ENCODE data around the gene SLC22A8. TPM values are rescaled to one million over a fixed set of nuclear protein-coding genes. Genes with fewer than 3 reads are reported as not detected.

Gene SLC22A8
- total RNA-seq, 1 experiment from 2014 or later: not detected

DNA sequence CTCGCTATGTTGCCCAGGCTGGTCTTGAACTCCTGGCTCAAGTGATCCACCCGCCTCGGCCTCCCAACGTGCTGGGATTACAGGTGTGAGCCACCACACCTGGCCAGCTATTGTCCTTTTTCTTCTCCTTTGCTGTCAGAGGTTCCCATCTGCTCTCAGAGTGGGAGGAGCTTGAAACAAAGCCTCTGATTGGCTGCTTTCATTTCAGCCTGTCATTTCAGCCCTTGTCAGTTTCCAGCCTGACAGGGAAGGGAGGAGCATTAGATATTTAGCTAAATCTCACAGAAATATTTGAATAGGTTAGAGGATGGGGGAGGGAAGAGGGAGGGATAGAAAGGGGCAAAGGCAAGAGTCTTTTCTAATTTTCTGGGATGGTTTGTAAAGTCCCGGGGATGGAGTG, 39.5 kb downstream of the SLC22A8 start:
- DNase-seq (ENCODE audit: low read depth, low spot score): no peak
- Histone ChIP-seq H3K36me3 (ENCODE audit: control insufficient read depth, insufficient read depth, low read length) (no peaks in the 10 kb centered on the region), H3K4me3 (ENCODE audit: low read depth in 2 of 2, low read length in 2 of 2) (no peak overlapping the region), H3K4me1 (ENCODE audit: control insufficient read depth, insufficient read depth, low read length) (no peaks in the 10 kb centered on the region), H3K27ac (ENCODE audit: low read length) (no peak overlapping the region), H3K27me3 (ENCODE audit: control insufficient read depth, insufficient read depth, low read length) (no peaks in the 10 kb centered on the region; the same call in 1 of the 2 replicates), H3K9me3 (ENCODE audit: control insufficient read depth, insufficient read depth, low read depth, low read length) (no peaks in the 10 kb centered on the region)
- no peak for ATAC-seq
- in situ Hi-C loops (cut with HindIII; ENCODE audit: low pct_unique_long_range_greater_than_20kb, low sequenced_read_pairs): no loop called here
- TF ChIP-seq SIN3A (IDR thresholded peaks at IDR 0.05; ENCODE audit: borderline replicate concordance, insufficient read depth, low read depth, low read length) (no peak), POLR2AphosphoS5 (IDR thresholded peaks at IDR 0.05; ENCODE audit: low read depth, low read length) (no peak), CTCF (IDR thresholded peaks at IDR 0.05) (no peak), REST (IDR thresholded peaks at IDR 0.05; ENCODE audit: insufficient read depth in 1 of 2, low read depth in 2 of 2, low read length in 1 of 2) (no peak), TCF7L2 (IDR thresholded peaks at IDR 0.05; ENCODE audit: low read depth, low read length) (no peak)
- intact Hi-C loops (cut with micrococcal nuclease; ENCODE audit: unreplicated experiment): no loop called here
- CTCF ChIA-PET: interaction anchor here (0.6 to 1.1 kb wide), 2 partner anchors 44 to 93 kb away, joined by 3 to 5 read pairs; no protein-coding TSS in a partner anchor
- BruUV-seq (replicated peaks): no TSS peak
- POLR2A ChIA-PET: no interaction called here

DNA sequence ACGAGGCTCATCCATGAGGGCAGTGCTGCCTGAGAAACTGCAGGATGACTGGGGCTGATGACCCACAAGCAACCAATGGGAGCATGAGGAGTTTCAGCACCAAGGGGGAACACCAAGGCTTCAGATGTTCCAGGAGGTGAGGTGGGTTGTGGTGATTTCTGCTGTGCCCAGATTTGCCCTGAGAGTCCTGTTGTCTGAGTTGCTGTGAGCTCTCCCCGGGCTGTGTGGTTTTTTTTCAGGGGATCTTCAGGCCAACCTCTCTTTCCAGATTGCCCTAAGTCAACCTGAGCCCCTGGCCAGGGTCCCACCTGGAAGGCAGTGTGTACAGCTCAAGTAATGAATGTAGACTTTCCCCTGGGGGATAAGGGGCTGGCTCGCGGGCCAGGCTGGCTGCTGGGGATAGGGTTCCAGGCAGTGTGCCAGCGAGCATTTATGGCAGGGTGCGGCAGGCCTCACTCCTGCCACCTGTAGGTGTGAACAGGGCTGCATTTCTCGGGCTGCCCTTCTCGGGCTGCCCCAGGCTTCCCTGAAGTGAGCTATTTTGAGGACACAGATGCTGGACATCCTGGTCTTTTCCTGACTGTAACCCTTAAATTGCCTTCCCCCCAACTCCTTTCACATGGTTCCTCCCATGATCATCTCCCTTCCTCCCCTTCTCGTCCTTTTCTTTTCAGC, 40.7 kb downstream of the SLC22A8 start:
- no peaks in the 10 kb centered on the region for H3K36me3 ChIP-seq (ENCODE audit: control insufficient read depth, insufficient read depth, low read length)
- ATAC-seq: peak; percentile 74
- ChIA-PET POLR2A (interaction anchor here (0.5 to 0.6 kb wide), 2 partner anchors 43 to 94 kb away, joined by 3 read pairs; no protein-coding TSS in a partner anchor), CTCF (interaction anchor here (0.6 to 1.4 kb wide), 7 partner anchors 9 to 66 kb away, joined by 3 to 6 read pairs (median 3); no protein-coding TSS in a partner anchor)
- H3K27ac ChIP-seq (ENCODE audit: low read length): no peak overlapping the region
- H3K9me3 ChIP-seq (ENCODE audit: control insufficient read depth, insufficient read depth, low read depth, low read length): no peaks in the 10 kb centered on the region
- no peaks in the 10 kb centered on the region for H3K4me1 ChIP-seq (ENCODE audit: control insufficient read depth, insufficient read depth, low read length)
- TF ChIP-seq POLR2AphosphoS5 (IDR thresholded peaks at IDR 0.05; ENCODE audit: low read depth, low read length) (no peak), REST (IDR thresholded peaks at IDR 0.05; ENCODE audit: insufficient read depth in 1 of 2, low read depth in 2 of 2, low read length in 1 of 2) (no peak), SIN3A (IDR thresholded peaks at IDR 0.05; ENCODE audit: borderline replicate concordance, insufficient read depth, low read depth, low read length) (no peak), TCF7L2 (IDR thresholded peaks at IDR 0.05; ENCODE audit: low read depth, low read length) (no peak), CTCF (IDR thresholded peaks at IDR 0.05) (peak; percentile 81)
- no TSS peak for BruUV-seq (replicated peaks)
- in situ Hi-C loops (cut with HindIII; ENCODE audit: low pct_unique_long_range_greater_than_20kb, low sequenced_read_pairs) (no loop called here), intact Hi-C loops (cut with micrococcal nuclease; ENCODE audit: unreplicated experiment) (no loop called here)
- no peaks in the 10 kb centered on the region; the same call in 1 of the 2 replicates for H3K27me3 ChIP-seq (ENCODE audit: control insufficient read depth, insufficient read depth, low read length)
- no peak for DNase-seq (ENCODE audit: low read depth, low spot score)
- no peak overlapping the region for H3K4me3 ChIP-seq (ENCODE audit: low read depth in 2 of 2, low read length in 2 of 2)

Measured in Panc1 (cell line).